Osteoblast (primary cell): ENCODE data around the gene DIPK1B. TPM values are rescaled to one million over a fixed set of nuclear protein-coding genes. Genes with fewer than 3 reads are reported as not detected.
A peak's percentile ranks its signal among the peaks of the same experiment; 100 is the strongest.

Experiments used
- DNase-seq: peaks from one replicate; pipeline ENCODE4 v3.0.0; 2011; ENCODE audit warnings: low spot score, mixed read lengths; ENCODE audit not compliant: insufficient read length; ENCODE audit errors: missing footprints
- H2AFZ ChIP-seq: 2 replicates; pipeline ENCODE4 v1.6.0; 2011; ENCODE audit warnings: mild to moderate bottlenecking, low read length
- H3K27ac ChIP-seq: 2 replicates; pipeline ENCODE4 v1.5.1; 2011; ENCODE audit warnings: mild to moderate bottlenecking, low read depth, low read length, moderate library complexity
- H3K27me3 ChIP-seq: 2 replicates; pipeline ENCODE4 v1.6.0; 2012; ENCODE audit warnings: mild to moderate bottlenecking, control low read depth, inconsistent platforms, low read length, moderate library complexity; ENCODE audit not compliant: insufficient read depth
- H3K36me3 ChIP-seq: 2 replicates; pipeline ENCODE4 v1.5.1; 2011; ENCODE audit warnings: mild to moderate bottlenecking, low read length, control low read depth, moderate library complexity; ENCODE audit not compliant: insufficient read depth
- H3K4me1 ChIP-seq: 2 replicates; pipeline ENCODE4 v1.5.1; 2011; ENCODE audit warnings: mild to moderate bottlenecking, low read length, control low read depth, moderate library complexity; ENCODE audit not compliant: insufficient read depth
- H3K4me2 ChIP-seq: 2 replicates; pipeline ENCODE4 v1.6.0; 2011; ENCODE audit warnings: mild to moderate bottlenecking, low read length; ENCODE audit not compliant: insufficient read depth
- H3K4me3 ChIP-seq: fragments of 200-600 bp; sonication (generic); 3 replicates; pipeline ENCODE4 v1.5.1; 2012; ENCODE audit warnings: mild to moderate bottlenecking, low read length, inconsistent platforms; ENCODE audit not compliant: insufficient read depth
- H3K79me2 ChIP-seq: 2 replicates; pipeline ENCODE4 v1.6.0; 2012; ENCODE audit warnings: mild to moderate bottlenecking, low read length, control low read depth, inconsistent platforms; ENCODE audit not compliant: insufficient read depth
- H3K9me3 ChIP-seq: 2 replicates; pipeline ENCODE4 v1.5.1; 2011; ENCODE audit warnings: low read depth, low read length, control low read depth
- H4K20me1 ChIP-seq: 2 replicates; pipeline ENCODE4 v1.6.0; 2012; ENCODE audit warnings: mild to moderate bottlenecking, low read length, control low read depth; ENCODE audit not compliant: insufficient read depth
- total RNA-seq: library from RNA; depleted of rRNA; stranded (reverse); fragments of >200 nt; gene quantifications from 2 replicates; pipeline ENCODE4 v1.2.3, GENCODE V29; 2012
- TF ChIP-seq, protein P1 (sequence below): IDR thresholded peaks from 2 replicates; pipeline ENCODE4 v1.5.1; 2011; ENCODE audit warnings: mild to moderate bottlenecking, low read depth, low read length, moderate library complexity; ENCODE audit errors: extremely low read depth

The DIPK1B gene
- total RNA-seq, 1 donor, result not detected

DNA sequence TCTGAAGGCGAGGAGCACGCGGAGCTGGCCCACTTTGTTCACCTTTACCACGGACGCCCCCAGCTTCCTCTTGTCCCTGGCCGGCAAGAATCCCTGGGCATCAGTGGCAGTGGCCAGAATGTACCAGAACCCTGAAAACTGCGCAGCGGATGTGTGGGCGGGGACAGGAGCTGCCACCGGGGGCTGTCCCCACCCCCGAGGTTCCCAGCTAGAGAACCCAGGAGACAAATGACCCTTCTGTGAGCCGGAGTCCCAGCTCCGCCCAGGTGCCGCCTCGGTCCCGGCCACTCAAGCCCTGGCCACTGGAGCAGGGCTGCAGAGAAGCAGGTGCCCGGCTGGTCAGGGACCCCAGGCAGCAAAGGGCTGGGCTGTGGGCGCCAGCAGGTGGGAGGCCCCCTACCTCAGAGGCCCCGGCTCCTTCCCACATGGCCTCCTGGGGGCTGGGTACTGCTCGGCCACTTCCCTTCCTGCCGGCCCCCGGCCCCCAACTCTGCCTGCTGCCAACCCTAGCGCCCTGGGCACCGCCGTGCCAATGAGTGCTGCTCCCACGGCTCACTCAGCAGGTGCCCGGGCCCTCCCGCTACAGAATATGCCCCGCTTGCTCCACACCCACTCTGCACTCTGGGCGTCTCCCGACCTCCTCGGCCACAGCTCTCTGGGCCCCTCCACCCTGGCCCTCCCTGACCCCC, 29.7 kb downstream of the DIPK1B start:
- H3K36me3 ChIP-seq, result no peaks in the 10 kb centered on the region
- H3K9me3 ChIP-seq, result no peaks in the 10 kb centered on the region
- no peak overlapping the region for H3K4me2 ChIP-seq
- no peaks in the 10 kb centered on the region for H3K79me2 ChIP-seq
- H3K4me1 ChIP-seq, result peaks cover 7% of the 10 kb centered on the region
- no peak overlapping the region for H2AFZ ChIP-seq
- H4K20me1 ChIP-seq, result no peaks in the 10 kb centered on the region
- H3K27ac ChIP-seq, result no peak overlapping the region
- TF ChIP-seq, protein P1, sequence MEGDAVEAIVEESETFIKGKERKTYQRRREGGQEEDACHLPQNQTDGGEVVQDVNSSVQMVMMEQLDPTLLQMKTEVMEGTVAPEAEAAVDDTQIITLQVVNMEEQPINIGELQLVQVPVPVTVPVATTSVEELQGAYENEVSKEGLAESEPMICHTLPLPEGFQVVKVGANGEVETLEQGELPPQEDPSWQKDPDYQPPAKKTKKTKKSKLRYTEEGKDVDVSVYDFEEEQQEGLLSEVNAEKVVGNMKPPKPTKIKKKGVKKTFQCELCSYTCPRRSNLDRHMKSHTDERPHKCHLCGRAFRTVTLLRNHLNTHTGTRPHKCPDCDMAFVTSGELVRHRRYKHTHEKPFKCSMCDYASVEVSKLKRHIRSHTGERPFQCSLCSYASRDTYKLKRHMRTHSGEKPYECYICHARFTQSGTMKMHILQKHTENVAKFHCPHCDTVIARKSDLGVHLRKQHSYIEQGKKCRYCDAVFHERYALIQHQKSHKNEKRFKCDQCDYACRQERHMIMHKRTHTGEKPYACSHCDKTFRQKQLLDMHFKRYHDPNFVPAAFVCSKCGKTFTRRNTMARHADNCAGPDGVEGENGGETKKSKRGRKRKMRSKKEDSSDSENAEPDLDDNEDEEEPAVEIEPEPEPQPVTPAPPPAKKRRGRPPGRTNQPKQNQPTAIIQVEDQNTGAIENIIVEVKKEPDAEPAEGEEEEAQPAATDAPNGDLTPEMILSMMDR, result no peak
- no peak overlapping the region for H3K4me3 ChIP-seq
- DNase-seq, result no peak
- H3K27me3 ChIP-seq, result peaks cover 37% of the 10 kb centered on the region

GRCh38 chr9:136742591-136743391, 30.4 kb downstream of the DIPK1B start, which contains the start of gene LCN10:
TSS of gene LCN10 (minus strand) at chr9:136742940. CDS start at chr9:136742903, 37 bp downstream.
- DNase-seq, result peak; percentile 90
- H3K36me3 ChIP-seq, result no peaks in the 10 kb centered on the region
- H3K4me1 ChIP-seq, result peaks cover 7% of the 10 kb centered on the region
- H3K79me2 ChIP-seq, result no peaks in the 10 kb centered on the region
- H3K27ac ChIP-seq, result no peak within 1 kb of the TSS
- peaks cover 37% of the 10 kb centered on the region for H3K27me3 ChIP-seq
- H3K9me3 ChIP-seq, result no peaks in the 10 kb centered on the region
- H3K4me3 ChIP-seq, result no peak within 1 kb of the TSS
- no peak within 1 kb of the TSS for H2AFZ ChIP-seq
- no peaks in the 10 kb centered on the region for H4K20me1 ChIP-seq
- TF ChIP-seq, protein P1, result peak; percentile 30
- no peak within 1 kb of the TSS for H3K4me2 ChIP-seq

- peaks cover 37% of the 10 kb centered on the region for H3K27me3 ChIP-seq
- H3K9me3 ChIP-seq, result no peaks in the 10 kb centered on the region
- no peaks in the 10 kb centered on the region for H3K79me2 ChIP-seq
- H4K20me1 ChIP-seq, result no peaks in the 10 kb centered on the region
- no peak overlapping the region for H3K4me2 ChIP-seq
- no peak overlapping the region for H3K27ac ChIP-seq
- TF ChIP-seq, protein P1, result no peak
- H3K36me3 ChIP-seq, result no peaks in the 10 kb centered on the region
- DNase-seq, result no peak
- H2AFZ ChIP-seq, result no peak overlapping the region
- no peak overlapping the region for H3K4me3 ChIP-seq
- peaks cover 7% of the 10 kb centered on the region for H3K4me1 ChIP-seq
Measured at GRCh38 chr9:136743639-136744211, 31.4 kb downstream of the DIPK1B start.

- no peak overlapping the region for H3K27ac ChIP-seq
- no peak overlapping the region for H2AFZ ChIP-seq
- no peak overlapping the region for H3K4me2 ChIP-seq
- H3K4me3 ChIP-seq, result no peak overlapping the region
- no peaks in the 10 kb centered on the region for H3K9me3 ChIP-seq
- no peak for DNase-seq
- H3K36me3 ChIP-seq, result no peaks in the 10 kb centered on the region
- TF ChIP-seq, protein P1, result no peak
- H3K79me2 ChIP-seq, result no peaks in the 10 kb centered on the region
- H4K20me1 ChIP-seq, result no peaks in the 10 kb centered on the region
- H3K27me3 ChIP-seq, result peaks cover 33% of the 10 kb centered on the region
- peaks cover 7% of the 10 kb centered on the region for H3K4me1 ChIP-seq
Measured at GRCh38 chr9:136744773-136745172, 32.4 kb downstream of the DIPK1B start.
